Measurements from ENCODE around the gene GDAP1L1. TPM values are rescaled to one million over a fixed set of nuclear protein-coding genes. Genes with fewer than 3 reads are reported as not detected.
A peak's percentile ranks its signal among the peaks of the same experiment; 100 is the strongest.

GDAP1L1 gene
- under 1 TPM in 1 of 4 donors, not detected in 3; 0.41 TPM for total RNA-seq

DNA sequence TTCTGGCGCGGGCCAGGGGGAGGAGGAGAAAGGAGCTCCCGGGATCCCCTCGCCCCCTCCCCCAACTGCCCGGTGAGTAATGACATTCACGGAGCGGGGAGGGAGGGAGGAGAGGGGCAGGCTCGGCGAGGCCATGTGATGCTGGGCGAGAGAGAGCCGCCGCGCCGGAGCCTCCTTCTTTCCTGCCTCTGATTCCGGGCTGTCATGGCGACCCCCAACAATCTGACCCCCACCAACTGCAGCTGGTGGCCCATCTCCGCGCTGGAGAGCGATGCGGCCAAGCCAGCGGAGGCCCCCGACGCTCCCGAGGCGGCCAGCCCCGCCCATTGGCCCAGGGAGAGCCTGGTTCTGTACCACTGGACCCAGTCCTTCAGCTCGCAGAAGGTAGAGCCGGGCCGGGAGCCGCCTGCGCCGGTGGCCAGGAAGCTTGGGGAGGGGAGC is at the start of gene GDAP1L1:
Gene GDAP1L1, plus strand, starts transcription at position 178 of the 441 bp plus-strand sequence. Its CDS starts 27 bp downstream, at position 205.
- TF ChIP-seq, protein P1, sequence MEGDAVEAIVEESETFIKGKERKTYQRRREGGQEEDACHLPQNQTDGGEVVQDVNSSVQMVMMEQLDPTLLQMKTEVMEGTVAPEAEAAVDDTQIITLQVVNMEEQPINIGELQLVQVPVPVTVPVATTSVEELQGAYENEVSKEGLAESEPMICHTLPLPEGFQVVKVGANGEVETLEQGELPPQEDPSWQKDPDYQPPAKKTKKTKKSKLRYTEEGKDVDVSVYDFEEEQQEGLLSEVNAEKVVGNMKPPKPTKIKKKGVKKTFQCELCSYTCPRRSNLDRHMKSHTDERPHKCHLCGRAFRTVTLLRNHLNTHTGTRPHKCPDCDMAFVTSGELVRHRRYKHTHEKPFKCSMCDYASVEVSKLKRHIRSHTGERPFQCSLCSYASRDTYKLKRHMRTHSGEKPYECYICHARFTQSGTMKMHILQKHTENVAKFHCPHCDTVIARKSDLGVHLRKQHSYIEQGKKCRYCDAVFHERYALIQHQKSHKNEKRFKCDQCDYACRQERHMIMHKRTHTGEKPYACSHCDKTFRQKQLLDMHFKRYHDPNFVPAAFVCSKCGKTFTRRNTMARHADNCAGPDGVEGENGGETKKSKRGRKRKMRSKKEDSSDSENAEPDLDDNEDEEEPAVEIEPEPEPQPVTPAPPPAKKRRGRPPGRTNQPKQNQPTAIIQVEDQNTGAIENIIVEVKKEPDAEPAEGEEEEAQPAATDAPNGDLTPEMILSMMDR (IDR thresholded peaks at IDR 0.05) = no peak
- TF ChIP-seq POLR2A (IDR thresholded peaks at IDR 0.05) = no peak
- intact Hi-C loops (cut with DNase I; ENCODE audit: low total_unique reads) = no loop called here
- H3K9me3 ChIP-seq = no peaks in the 10 kb centered on the region
- H3K4me1 ChIP-seq = peaks cover 0 to 8% of the 10 kb centered on the region in 2 donors
- no peak within 1 kb of the TSS for H3K27ac ChIP-seq
- DNase-seq = no peak
- H3K27me3 ChIP-seq = no peaks in the 10 kb centered on the region
- H3K36me3 ChIP-seq = no peaks in the 10 kb centered on the region
- peak within 1 kb of the TSS; percentile 17 to 37 for H3K4me3 ChIP-seq

DNA sequence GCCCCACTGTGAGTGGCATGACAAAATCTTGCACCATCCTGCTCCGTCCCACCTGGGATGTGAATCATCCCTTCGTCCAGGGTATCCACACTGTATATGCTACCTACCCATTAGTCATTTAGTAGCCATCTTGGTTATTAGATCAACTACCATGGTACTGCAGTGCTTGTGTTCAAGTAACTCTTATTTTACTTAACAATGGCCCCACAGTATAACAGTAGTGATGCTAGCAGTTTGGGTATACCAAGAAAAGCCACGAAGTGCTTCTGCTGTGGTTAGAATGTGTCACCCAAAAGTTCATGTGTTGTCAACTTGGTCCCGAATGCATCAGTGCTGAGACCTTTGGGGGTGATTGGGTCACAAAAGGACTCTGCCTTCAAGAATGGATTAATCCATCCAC is 48.2 kb upstream of the GDAP1L1 start:
- TF ChIP-seq POLR2A (IDR thresholded peaks at IDR 0.05) = no peak
- H3K27me3 ChIP-seq = no peaks in the 10 kb centered on the region
- no peak for DNase-seq
- no peak overlapping the region for H3K27ac ChIP-seq
- no peaks in the 10 kb centered on the region for H3K36me3 ChIP-seq
- H3K9me3 ChIP-seq = no peaks in the 10 kb centered on the region
- intact Hi-C loops (cut with DNase I; ENCODE audit: low total_unique reads) = no loop called here
- H3K4me1 ChIP-seq = peaks cover 0 to 2% of the 10 kb centered on the region in 2 donors
- H3K4me3 ChIP-seq = no peak overlapping the region

DNA sequence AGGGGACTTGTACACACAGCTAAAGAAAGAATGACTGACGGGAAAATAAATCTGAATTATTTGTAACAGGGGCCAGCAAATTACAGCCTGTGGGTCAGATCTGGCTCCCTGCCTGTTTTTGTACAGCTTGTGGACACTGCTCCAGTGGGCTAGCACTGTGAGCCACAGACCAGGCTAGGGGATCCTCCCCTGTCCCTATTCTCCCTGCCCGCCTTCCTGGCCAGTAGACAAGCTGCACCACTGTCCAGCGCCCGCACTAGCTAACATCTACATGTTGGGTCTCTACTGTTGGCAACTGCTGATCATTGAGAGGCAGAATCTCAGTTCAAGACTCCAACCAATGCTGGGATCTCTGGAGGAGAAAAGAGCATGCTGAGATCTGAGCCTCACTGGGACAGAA is 47.2 kb upstream of the GDAP1L1 start:
- Histone ChIP-seq H3K4me1 (peaks cover 0 to 5% of the 10 kb centered on the region in 2 donors), H3K4me3 (no peak overlapping the region), H3K9me3 (no peaks in the 10 kb centered on the region), H3K27me3 (no peaks in the 10 kb centered on the region), H3K36me3 (no peaks in the 10 kb centered on the region), H3K27ac (no peak overlapping the region)
- TF ChIP-seq POLR2A (IDR thresholded peaks at IDR 0.05) = no peak
- TF ChIP-seq, protein P1 (IDR thresholded peaks at IDR 0.05) = no peak
- intact Hi-C loops (cut with DNase I; ENCODE audit: low total_unique reads) = no loop called here
- DNase-seq = no peak

DNA sequence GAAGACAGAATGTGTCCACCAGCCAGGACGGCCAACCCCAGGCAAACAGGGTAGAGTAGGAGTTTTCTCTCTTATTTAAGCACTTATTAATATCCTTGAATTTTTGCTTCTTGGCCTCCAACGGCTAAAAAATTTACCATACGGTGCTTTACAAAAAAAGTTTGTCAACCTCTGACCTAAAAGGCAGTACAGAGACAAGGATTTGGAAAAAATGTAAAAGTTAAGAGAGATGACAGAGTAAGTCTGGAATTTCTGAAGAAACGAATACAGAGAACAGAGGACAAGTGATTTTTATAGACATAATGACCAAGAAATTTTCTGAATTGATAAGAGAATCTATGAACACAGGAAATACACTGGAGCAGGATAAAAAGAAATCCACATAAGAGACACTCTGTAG is 46.7 kb upstream of the GDAP1L1 start:
- no peak for TF ChIP-seq POLR2A (IDR thresholded peaks at IDR 0.05)
- TF ChIP-seq, protein P1 (IDR thresholded peaks at IDR 0.05) = no peak
- no peaks in the 10 kb centered on the region for H3K27me3 ChIP-seq
- H3K9me3 ChIP-seq = no peaks in the 10 kb centered on the region
- peaks cover 0 to 5% of the 10 kb centered on the region in 2 donors for H3K4me1 ChIP-seq
- DNase-seq = no peak
- intact Hi-C loops (cut with DNase I; ENCODE audit: low total_unique reads) = no loop called here
- no peaks in the 10 kb centered on the region for H3K36me3 ChIP-seq
- H3K4me3 ChIP-seq = no peak overlapping the region
- H3K27ac ChIP-seq = no peak overlapping the region

DNA sequence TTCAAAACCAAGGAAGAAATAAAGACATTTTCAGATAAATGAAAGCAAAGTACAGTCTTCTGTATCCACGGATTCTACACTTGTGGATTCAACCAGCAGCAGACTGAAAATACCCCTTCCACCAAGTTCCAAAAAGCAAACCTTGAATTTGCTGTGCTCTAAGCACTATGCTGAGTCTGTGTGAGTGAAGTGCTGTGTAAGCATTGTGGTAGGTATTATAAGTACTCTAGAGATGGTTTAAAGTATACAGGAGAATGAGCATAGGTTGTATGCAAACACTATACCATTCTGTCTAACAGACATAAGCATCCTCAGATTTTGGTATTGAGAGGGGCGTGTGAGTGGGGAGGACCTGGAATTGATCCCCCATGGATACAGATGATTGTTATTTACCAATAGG is 46.1 kb upstream of the GDAP1L1 start:
- no peak overlapping the region for H3K27ac ChIP-seq
- H3K36me3 ChIP-seq = no peaks in the 10 kb centered on the region
- H3K4me3 ChIP-seq = no peak overlapping the region
- H3K4me1 ChIP-seq = peaks cover 0 to 5% of the 10 kb centered on the region in 2 donors
- H3K9me3 ChIP-seq = no peaks in the 10 kb centered on the region
- TF ChIP-seq, protein P1 (IDR thresholded peaks at IDR 0.05) = no peak
- TF ChIP-seq POLR2A (IDR thresholded peaks at IDR 0.05) = no peak
- no peaks in the 10 kb centered on the region for H3K27me3 ChIP-seq
- no peak for DNase-seq
- intact Hi-C loops (cut with DNase I; ENCODE audit: low total_unique reads) = no loop called here

DNA sequence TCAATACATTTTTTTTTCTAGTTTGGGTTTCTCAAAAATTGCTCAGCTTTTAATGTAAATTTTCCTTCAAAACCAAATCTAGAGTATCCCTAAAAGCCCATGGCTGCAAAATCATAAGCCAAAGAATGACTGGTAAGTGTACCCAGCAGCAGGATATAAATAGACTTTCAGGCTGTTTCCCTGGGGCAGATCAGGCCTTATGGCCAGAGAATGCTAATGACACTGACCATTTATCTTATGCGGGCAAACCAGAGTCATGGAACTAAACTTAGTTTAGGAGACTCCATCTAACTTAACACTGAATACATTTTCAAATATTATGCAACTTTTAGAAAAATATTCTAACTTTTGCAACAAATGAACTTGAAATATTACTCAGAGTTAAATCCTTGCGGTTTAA is 43.9 kb upstream of the GDAP1L1 start:
- intact Hi-C loops (cut with DNase I; ENCODE audit: low total_unique reads) = no loop called here
- no peak for DNase-seq
- Histone ChIP-seq H3K27me3 (no peaks in the 10 kb centered on the region), H3K36me3 (no peaks in the 10 kb centered on the region), H3K4me1 (peaks cover 0 to 5% of the 10 kb centered on the region in 2 donors), H3K4me3 (no peak overlapping the region), H3K27ac (no peak overlapping the region), H3K9me3 (no peaks in the 10 kb centered on the region)
- TF ChIP-seq POLR2A (IDR thresholded peaks at IDR 0.05) = no peak
- TF ChIP-seq, protein P1 (IDR thresholded peaks at IDR 0.05) = no peak

Measured in uterus (tissue), 4 donors.